Ishikawa (cell line): ENCODE measurements around the gene NPHP4.

Source experiments
- CEBPB ChIP-seq: IDR thresholded peaks from 2 replicates; pipeline ENCODE4 v1.6.1; 2012
- CREB1 ChIP-seq: IDR thresholded peaks from 2 replicates; pipeline ENCODE4 v1.6.1; 2012; ENCODE audit warnings: low read depth
- EGR1 ChIP-seq: IDR thresholded peaks from 2 replicates; pipeline ENCODE4 v1.6.1; 2012
- EP300 ChIP-seq: IDR thresholded peaks from 2 replicates; pipeline ENCODE4 v1.6.1; 2012; ENCODE audit warnings: borderline replicate concordance
- FOXM1 ChIP-seq: IDR thresholded peaks from 2 replicates; pipeline ENCODE4 v1.6.1; 2012; ENCODE audit warnings: low read depth, borderline replicate concordance
- NFIC ChIP-seq: IDR thresholded peaks from 2 replicates; pipeline ENCODE4 v1.6.1; 2012
- RAD21 ChIP-seq: IDR thresholded peaks from 2 replicates; pipeline ENCODE4 v1.6.1; 2012; ENCODE audit warnings: low read depth
- TAF1 ChIP-seq: IDR thresholded peaks from 2 replicates; pipeline ENCODE4 v1.6.1; 2012; ENCODE audit warnings: low read depth, mild to moderate bottlenecking
- TCF12 ChIP-seq: IDR thresholded peaks from 2 replicates; pipeline ENCODE4 v1.6.1; 2012; ENCODE audit warnings: low read depth
- TEAD4 ChIP-seq: IDR thresholded peaks from 2 replicates; pipeline ENCODE4 v1.6.1; 2012
- YY1 ChIP-seq: IDR thresholded peaks from 2 replicates; pipeline ENCODE4 v1.6.1; 2012; ENCODE audit warnings: low read depth
- ZBTB7A ChIP-seq: IDR thresholded peaks from 2 replicates; pipeline ENCODE4 v1.6.1; 2012; ENCODE audit warnings: low read depth
- TF ChIP-seq, protein P1 (sequence below): IDR thresholded peaks from 2 replicates; pipeline ENCODE4 v1.6.1; 2012
- TF ChIP-seq, protein P2 (sequence below): IDR thresholded peaks from 2 replicates; pipeline ENCODE4 v1.6.1; 2012
- TF ChIP-seq, protein P3 (sequence below): IDR thresholded peaks from 2 replicates; pipeline ENCODE4 v1.6.1; 2012; ENCODE audit warnings: low read depth, mild to moderate bottlenecking

The NPHP4 gene

DNA sequence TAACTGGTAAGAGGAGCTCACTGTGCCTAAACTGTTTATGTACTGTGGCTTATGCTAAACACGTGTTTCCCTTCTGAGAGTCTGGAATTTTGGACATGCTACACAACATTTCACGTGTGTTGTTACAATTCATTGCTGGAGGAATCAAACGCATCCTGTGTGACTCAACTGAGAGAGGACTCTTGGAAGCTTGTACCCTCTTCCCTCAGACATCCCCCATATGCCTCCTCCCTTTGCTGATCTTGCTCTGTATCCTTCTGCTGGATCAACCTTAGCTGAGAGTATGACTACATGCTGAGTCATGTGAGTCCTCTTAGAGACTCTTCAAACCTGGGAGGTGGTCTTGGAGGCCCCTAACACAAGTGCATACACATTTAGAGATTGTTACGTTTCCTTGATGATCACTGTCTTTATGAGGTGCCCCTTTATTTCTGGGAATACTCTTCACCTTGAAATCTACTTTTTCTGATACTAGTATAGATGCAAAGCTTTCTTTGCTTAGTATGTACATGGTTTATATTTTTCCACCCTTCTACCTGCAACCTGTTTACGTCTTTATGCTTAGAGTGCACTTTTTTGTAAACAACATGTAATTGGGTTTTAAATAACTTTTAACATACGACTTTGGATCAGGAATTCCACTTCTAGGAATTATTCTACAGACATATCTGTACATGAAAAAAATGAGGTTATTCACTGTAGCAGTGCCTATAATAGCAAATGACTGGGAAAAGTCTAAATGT is 8.7 kb downstream of the NPHP4 start:
- TF ChIP-seq CEBPB (no peak), CREB1 (no peak)

DNA sequence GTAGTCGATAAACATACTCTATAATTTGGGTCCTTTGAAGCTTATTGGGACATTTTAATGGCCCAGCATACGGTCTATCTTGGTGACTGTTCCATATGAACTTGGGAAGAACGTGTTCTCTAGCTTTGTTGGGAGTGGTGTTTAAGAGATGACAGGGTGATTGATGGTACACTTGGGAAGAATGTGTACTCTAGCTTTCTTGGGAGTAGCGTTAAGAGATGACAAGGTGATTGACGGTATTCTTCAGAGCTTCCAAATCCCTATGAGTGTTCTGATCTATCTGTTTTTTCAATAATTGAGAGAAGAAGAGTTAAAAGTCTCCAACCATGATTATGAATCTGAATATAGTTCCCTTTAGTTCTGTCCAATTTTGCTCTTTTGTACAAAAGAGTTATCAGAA is 9.4 kb downstream of the NPHP4 start:
- TF ChIP-seq, protein P1, sequence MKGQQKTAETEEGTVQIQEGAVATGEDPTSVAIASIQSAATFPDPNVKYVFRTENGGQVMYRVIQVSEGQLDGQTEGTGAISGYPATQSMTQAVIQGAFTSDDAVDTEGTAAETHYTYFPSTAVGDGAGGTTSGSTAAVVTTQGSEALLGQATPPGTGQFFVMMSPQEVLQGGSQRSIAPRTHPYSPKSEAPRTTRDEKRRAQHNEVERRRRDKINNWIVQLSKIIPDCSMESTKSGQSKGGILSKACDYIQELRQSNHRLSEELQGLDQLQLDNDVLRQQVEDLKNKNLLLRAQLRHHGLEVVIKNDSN, result no peak
- TF ChIP-seq, protein P2, sequence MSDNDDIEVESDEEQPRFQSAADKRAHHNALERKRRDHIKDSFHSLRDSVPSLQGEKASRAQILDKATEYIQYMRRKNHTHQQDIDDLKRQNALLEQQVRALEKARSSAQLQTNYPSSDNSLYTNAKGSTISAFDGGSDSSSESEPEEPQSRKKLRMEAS, result no peak
- no peak for TF ChIP-seq YY1

DNA sequence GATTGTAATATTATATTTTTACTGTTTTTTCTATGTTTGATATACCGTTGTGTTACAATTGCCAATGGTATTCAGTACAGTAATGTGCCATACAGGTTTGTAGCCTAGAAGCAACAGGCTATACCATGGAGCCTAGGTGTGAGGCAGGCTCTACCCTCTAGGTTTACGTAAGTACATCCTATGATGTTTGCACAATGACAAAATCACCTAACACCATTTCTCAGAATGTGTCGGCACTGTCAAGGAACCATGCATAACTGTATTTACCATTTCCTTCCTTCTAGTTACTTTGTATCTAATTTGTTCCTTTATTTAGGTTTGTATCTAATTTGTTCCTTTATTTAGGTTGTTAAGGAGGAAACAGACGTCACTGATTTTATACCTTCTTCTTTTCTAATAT is 9.9 kb downstream of the NPHP4 start:
- TF ChIP-seq CEBPB (no peak), TCF12 (no peak), ZBTB7A (no peak), RAD21 (no peak), FOXM1 (no peak), NFIC (no peak), EP300 (no peak), TEAD4 (no peak)
- TF ChIP-seq, protein P1, result no peak
- TF ChIP-seq, protein P3, sequence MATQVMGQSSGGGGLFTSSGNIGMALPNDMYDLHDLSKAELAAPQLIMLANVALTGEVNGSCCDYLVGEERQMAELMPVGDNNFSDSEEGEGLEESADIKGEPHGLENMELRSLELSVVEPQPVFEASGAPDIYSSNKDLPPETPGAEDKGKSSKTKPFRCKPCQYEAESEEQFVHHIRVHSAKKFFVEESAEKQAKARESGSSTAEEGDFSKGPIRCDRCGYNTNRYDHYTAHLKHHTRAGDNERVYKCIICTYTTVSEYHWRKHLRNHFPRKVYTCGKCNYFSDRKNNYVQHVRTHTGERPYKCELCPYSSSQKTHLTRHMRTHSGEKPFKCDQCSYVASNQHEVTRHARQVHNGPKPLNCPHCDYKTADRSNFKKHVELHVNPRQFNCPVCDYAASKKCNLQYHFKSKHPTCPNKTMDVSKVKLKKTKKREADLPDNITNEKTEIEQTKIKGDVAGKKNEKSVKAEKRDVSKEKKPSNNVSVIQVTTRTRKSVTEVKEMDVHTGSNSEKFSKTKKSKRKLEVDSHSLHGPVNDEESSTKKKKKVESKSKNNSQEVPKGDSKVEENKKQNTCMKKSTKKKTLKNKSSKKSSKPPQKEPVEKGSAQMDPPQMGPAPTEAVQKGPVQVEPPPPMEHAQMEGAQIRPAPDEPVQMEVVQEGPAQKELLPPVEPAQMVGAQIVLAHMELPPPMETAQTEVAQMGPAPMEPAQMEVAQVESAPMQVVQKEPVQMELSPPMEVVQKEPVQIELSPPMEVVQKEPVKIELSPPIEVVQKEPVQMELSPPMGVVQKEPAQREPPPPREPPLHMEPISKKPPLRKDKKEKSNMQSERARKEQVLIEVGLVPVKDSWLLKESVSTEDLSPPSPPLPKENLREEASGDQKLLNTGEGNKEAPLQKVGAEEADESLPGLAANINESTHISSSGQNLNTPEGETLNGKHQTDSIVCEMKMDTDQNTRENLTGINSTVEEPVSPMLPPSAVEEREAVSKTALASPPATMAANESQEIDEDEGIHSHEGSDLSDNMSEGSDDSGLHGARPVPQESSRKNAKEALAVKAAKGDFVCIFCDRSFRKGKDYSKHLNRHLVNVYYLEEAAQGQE, result no peak

DNA sequence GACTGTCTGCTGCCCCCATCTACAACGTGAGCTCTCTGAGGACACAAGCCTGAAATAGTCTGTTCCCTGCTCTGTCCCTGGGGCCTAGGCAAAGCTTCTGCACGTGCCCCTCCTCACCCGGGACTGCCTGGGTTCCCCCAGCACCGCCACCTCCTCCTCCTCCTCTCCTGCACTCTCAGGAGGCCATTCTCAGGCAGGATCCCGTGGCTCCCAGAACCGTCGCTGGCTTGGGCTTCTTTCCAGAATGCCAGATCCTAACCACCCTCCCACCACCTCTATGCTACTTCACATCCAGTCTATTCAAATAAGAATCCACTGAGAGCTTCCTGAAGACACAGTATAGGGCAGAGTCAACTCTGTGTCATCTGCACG is 11.2 kb downstream of the NPHP4 start:
- no peak for TF ChIP-seq CREB1
- TF ChIP-seq, protein P1, result no peak
- no peak for TF ChIP-seq YY1
- no peak for TF ChIP-seq RAD21
- no peak for TF ChIP-seq EGR1
- TF ChIP-seq NFIC, result no peak
- no peak for TF ChIP-seq TAF1
- no peak for TF ChIP-seq FOXM1
- no peak for TF ChIP-seq ZBTB7A
- TF ChIP-seq TEAD4, result no peak
- no peak for TF ChIP-seq TCF12
- TF ChIP-seq EP300, result no peak

DNA sequence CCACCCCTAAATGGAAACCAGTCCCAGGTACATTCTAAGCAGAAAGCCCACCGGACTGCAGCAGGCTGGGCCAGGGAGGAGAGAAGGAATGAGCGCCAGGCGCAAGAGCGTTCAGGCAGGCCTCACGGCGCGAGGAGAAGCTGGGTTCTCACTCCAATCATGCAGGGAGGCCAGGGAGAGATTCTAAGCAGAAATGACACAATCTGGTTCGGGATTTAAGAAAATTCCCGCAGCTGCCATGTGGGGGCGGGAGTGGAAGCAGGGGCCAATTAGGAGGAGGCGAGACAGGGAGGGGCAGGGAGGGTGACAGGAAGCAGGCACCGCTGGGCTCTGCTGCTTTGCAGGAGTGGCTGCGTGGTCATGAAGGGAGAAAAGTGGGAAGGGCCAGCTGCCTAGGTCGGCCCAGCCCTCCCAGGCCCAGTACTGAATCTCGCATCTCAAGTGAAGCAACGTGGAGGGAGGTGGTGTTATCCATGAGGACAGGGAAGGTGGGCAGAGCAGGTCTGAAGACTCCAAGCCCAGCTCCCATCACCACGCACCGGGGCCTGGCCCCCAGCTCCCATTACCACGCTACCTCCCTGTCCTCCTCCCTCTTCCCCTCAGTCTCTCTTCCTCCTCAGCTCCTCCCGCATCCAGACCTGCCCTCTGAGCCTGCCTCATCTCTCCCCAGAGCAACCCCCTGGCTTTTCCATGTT is 11.8 kb downstream of the NPHP4 start:
- TF ChIP-seq CEBPB, result no peak
- peak; percentile 63 for TF ChIP-seq EGR1
- TF ChIP-seq EP300, result no peak
- TF ChIP-seq, protein P3, result no peak
- no peak for TF ChIP-seq NFIC
- TF ChIP-seq FOXM1, result no peak
- TF ChIP-seq CREB1, result no peak

DNA sequence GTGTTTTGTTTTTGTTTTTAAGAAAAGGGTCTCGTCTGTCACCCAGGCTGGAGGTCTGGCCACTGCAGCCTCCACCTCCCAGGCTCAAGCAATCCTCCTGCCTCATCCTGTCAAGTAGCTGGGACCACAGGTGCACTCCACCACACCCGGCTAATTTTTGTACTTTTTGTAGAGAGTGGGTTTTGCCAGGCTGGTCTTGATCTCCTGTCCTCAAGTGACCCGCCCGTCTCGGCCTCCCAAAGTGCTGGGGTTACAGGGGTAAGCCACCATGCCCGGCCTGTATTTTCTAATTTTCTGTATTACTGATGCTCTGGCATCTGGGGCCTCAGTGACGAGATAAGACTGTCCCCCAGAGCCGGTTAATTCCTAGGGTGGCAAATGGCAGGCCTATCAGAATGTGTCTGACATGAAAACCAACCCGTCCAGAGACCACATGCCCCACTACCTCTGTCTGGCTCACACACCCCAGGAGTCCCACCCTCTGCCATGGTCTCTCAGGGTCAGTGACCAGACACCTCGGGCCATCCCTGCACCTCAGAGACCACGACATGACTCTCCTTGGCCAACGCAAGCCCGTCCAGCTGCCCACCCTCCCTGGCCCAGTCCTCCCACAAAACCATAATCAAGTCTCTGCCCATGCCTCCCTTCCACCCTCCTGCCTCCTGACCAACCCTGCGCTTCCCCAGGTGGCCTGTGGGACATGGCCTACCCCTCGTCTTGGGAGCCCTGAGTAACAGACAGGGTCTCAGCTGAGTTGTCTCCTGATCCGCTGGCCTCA is 12.5 kb downstream of the NPHP4 start:
- TF ChIP-seq EP300 (no peak), ZBTB7A (no peak), TCF12 (no peak), CREB1 (no peak), YY1 (no peak), EGR1 (no peak), FOXM1 (no peak), TEAD4 (no peak)
- TF ChIP-seq, protein P3, result no peak
- TF ChIP-seq, protein P1, result no peak
- TF ChIP-seq, protein P2, result no peak
